GM12873 (cell line): ENCODE data around the gene IQSEC1.

Experiments
- TF ChIP-seq, protein P1 (sequence below): IDR thresholded peaks from 2 replicates; pipeline ENCODE4 v1.5.1; 2012; ENCODE audit warnings: low read depth, mild to moderate bottlenecking, moderate library complexity, low read length, control low read depth; ENCODE audit not compliant: insufficient read depth; ENCODE audit errors: missing control alignments

The IQSEC1 gene

DNA sequence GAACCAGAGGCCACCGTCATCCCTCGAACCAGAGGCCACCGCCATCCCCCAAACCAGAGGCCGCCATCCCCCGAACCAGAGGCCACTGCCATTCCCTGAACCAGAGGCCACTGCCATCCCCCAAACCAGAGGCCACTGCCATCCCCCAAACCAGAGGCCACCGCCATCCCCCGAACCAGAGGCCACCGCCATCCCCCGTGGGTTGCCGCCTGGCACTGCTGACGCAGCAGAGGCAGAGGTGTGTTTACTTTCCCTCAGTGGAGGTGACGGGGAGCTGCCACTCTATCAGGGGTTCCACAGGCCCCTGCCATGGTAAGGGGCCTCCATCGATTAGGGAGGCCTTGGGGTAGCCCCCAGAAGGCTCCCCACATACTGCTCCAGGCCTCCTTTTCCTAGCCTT lies 1.5 kb downstream of the IQSEC1 start:
- TF ChIP-seq, protein P1, sequence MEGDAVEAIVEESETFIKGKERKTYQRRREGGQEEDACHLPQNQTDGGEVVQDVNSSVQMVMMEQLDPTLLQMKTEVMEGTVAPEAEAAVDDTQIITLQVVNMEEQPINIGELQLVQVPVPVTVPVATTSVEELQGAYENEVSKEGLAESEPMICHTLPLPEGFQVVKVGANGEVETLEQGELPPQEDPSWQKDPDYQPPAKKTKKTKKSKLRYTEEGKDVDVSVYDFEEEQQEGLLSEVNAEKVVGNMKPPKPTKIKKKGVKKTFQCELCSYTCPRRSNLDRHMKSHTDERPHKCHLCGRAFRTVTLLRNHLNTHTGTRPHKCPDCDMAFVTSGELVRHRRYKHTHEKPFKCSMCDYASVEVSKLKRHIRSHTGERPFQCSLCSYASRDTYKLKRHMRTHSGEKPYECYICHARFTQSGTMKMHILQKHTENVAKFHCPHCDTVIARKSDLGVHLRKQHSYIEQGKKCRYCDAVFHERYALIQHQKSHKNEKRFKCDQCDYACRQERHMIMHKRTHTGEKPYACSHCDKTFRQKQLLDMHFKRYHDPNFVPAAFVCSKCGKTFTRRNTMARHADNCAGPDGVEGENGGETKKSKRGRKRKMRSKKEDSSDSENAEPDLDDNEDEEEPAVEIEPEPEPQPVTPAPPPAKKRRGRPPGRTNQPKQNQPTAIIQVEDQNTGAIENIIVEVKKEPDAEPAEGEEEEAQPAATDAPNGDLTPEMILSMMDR: no peak

DNA sequence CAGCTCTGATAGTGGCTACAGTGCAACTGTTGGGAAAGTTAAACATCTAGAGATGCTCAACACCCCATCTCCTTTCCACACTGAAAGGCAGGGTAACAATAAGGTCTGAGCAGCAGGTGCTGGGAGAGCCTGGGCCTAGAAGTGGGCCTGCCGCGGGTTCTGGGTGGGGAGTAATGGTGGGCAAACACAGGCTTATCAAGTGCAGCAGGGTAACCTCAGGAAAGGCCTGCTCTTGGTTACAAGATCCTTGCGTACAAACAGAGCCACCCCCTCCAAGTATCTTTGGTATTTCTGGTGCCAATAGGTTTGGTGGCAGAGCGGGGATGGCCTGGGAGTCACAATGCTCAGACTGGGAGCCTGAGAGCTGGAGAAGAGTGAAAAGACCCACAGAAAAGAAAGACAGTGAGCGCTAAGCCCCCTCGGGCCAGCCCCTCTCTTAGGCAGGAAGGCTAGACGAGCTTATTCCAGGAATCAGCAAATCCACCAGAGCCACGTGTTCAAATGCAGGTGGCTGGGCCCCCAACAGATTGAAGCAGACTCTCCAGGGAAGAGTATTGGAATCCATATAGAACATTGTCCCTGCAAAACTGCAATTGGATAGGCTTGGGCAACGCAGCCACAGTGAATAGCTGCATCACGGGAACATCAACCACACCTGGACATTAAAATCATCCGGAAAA lies 2.7 kb downstream of the IQSEC1 start:
- TF ChIP-seq, protein P1: no peak

DNA sequence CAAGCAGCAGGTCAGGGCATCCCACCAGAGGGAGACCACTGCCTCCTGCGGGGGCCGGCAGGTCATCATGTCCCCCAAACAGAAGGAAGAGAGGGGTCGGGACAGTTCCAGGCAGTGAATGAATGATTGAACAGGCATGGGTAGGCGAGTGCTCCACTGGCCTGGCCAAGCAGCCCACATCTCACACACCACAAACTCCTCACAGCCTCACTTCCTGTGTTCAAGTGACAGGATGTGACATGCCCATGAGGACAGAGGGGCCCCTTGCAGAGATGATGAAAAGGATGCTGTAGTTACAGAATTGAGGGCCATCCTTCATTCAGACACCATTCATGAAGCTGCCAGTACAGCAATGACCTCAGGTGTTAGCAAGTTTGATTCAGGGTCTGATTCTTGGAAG lies 3.7 kb downstream of the IQSEC1 start:
- TF ChIP-seq, protein P1: no peak

DNA sequence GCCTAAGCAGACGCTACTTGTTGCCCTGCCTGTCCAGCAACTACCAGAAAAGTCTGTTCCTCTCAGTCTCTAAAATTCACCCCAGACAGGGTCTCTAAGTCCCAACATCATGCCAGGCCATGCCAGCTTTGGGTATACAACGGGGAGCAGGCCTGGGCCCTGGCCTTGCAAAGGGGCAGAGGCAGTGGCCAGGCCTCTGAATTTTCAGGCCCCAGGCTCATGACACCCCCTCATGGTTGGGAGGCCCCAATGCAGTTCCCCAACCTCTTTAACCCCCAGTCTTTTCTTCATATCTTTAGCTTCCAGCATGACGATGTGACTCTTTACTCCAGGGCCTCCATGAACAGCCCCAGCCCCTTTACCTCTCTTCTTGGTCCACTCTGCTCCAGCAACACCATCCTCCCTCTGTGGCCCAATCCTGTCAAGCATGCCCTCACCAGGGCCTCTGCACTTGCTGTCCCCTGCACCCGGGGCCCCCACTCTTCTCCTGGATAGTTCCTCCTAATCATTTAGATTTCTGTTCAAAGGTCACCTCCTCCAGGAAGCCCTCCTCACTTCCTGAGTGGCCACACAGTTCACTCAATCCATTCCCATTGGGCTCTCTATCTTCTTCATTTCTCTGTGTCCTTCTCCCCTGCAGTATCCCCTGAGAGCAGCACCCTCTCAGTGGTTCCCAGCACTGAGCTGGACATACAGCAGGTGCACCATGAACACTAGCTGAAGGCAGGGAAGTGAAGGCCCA lies 4.8 kb downstream of the IQSEC1 start:
- TF ChIP-seq, protein P1: peak; percentile 46

DNA sequence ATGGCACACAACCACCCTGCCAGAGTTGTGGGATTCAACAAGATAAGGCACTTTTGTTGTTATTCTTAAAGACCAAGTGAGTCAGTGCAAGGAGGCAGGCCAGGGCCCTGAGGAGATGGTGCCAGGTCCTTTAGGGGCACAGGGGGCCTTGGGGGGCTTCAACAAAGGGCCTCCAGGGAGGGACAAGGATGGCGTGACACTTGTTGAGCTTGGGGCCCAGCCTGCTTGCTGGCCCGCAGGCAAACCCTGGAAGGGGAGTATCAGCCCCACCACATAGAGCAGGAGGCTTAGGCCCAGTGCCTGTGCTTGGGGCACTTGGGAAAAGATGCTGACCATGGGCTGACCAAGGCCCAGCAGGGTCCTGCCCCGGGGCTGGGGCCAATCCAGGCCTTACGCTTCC lies 5.5 kb downstream of the IQSEC1 start:
- TF ChIP-seq, protein P1: no peak

DNA sequence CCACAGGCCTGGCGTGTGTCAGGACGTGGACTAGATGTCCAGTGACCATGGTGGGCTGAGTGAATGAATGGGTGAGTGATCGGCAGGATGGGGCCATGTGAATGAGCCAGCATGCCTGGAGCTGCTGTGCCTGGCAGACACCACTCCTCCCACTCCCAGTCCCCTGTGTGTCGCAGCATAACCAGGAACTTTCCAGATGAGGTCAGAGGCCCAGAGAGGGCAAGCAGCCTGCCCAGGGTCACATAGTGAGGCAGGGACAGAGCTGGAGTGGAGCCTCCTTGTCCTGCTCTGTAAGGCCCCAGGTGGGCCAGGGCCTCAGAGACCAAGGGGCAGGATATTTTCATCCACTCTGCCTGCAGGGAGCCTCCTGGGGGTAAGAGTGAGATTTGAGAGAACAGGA lies 6.4 kb downstream of the IQSEC1 start:
- TF ChIP-seq, protein P1: no peak

DNA sequence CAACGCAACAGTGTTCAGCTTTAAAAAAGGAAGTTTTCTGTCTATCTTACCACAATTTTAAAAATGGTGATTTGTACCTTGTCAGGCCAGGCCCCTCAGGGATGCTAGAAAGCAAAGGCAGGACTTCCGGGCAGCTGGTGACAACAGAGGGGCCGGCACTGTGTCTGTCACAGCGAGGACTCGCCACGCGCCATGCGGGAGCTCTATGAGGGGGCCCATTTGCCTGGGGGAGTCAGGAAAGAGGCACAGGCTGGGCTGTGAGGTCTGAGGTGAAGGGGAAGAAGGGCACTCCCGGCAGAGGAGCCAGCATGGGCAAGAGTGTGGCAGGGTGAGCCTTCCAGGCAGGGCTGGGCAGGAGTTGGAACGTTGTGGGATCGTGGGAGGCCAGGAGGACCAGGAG lies 7.0 kb downstream of the IQSEC1 start:
- TF ChIP-seq, protein P1: no peak
